Spinal cord (tissue), 10 donors: ENCODE data around the gene GRIK4. TPM values are rescaled to one million over a fixed set of nuclear protein-coding genes. Genes with fewer than 3 reads are reported as not detected.
A peak's percentile ranks its signal among the peaks of the same experiment; 100 is the strongest.

Experiments used
- DNase-seq, 6 donors: peaks; one replicate each; pipeline versions ENCODE4 v3.0.0 to v3.0.0-alpha.2; 2013 to 2015; ENCODE audit warnings: low spot score in 6 of 6, low read depth in 4 of 6
- H3K27ac ChIP-seq: one replicate; pipeline ENCODE4 v1.5.1; 2013; ENCODE audit warnings: low read depth, low read length, control low read depth
- H3K27me3 ChIP-seq: one replicate; pipeline ENCODE4 v1.6.1; 2013; ENCODE audit warnings: low read length; ENCODE audit not compliant: control insufficient read depth, insufficient read depth
- H3K36me3 ChIP-seq: one replicate; pipeline ENCODE4 v1.6.1; 2013; ENCODE audit warnings: low read length; ENCODE audit not compliant: control insufficient read depth, insufficient read depth
- H3K4me1 ChIP-seq: one replicate; pipeline ENCODE4 v1.6.1; 2013; ENCODE audit warnings: low read length; ENCODE audit not compliant: control insufficient read depth, insufficient read depth
- H3K4me3 ChIP-seq: one replicate; pipeline ENCODE4 v1.5.1; 2013; ENCODE audit warnings: low read depth, low read length, control low read depth
- H3K9me3 ChIP-seq: one replicate; pipeline ENCODE4 v1.6.1; 2013; ENCODE audit warnings: low read length; ENCODE audit not compliant: control insufficient read depth, insufficient read depth
- WGBS: methylation state at CpG from one replicate; pipeline ENCODE4 v1.1.5; 2013; ENCODE audit warnings: missing lambda C conversion rate; ENCODE audit not compliant: insufficient coverage; 5-methylcytosine and 5-hydroxymethylcytosine counted together
- polyA plus RNA-seq, 2 donors: library from polyadenylated mRNA; unstranded; fragments of 120-200 nt; gene quantifications; one replicate each; pipeline ENCODE4 v1.2.1, GENCODE V29; 2013; ENCODE audit not compliant: insufficient read length in 2 of 2
- total RNA-seq, 2 donors: library from RNA; depleted of rRNA in 1 of 2; stranded (reverse); fragments of 120-200 nt in 1 of 2; fragments of >200 nt in 1 of 2; gene quantifications; one replicate each; pipeline versions ENCODE4 v1.2.3 to v1.2.4, GENCODE V29; 2013 to 2014
- donor health status: healthy.

The GRIK4 gene
- total and polyA plus RNA-seq, 4 donors: 5.2 to 23.2 (median 12.3) TPM

DNA sequence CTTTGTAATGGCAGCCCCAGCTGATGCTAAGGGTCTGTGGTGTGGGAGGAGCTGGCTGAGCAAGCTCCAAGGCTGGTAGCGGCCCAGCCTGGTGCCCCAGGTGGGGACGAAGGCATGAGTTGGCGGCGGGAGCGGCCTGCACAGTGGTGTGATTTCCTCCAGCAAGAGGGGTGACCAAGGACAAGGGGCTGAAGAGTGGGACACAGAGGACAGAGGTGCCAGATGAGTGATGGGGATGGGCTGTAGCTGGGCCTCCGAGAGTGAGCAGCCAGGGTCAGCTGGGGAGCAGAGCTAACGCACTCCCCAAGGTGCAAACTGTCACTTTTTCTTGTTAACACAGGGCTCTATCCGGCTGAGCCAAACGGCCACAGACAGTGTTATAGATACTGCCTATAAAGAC, 283.2 kb downstream of the GRIK4 start:
- DNase-seq: no peak
- 97% methylated on average over 6 of the region's 9 CpGs for WGBS
- Histone ChIP-seq H3K36me3 (peaks cover 3% of the 10 kb centered on the region), H3K9me3 (no peaks in the 10 kb centered on the region), H3K27me3 (no peaks in the 10 kb centered on the region), H3K4me1 (no peaks in the 10 kb centered on the region), H3K4me3 (no peak overlapping the region), H3K27ac (no peak overlapping the region)

DNA sequence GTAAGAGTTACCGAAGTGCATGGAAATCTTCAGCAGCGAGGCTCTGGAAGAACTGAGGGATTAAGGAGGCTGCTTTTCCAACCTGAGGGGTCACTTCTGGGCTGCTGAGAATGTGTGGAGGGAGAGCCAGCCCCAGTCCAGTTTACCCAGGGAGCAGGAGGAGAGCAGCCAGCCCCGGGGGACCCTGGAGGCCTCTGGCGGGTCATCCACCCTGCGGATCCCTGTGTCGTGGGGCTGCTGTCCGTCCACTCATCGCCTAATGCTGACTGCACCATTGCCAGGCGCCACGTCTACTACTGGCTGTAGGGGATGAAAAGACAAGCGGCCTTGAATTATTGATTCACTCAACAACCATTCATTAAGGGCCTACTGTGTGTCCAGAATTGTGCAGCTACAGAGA, 283.6 kb downstream of the GRIK4 start:
- 72% methylated on average over 5 of the region's 11 CpGs for WGBS
- no peak for DNase-seq

DNA sequence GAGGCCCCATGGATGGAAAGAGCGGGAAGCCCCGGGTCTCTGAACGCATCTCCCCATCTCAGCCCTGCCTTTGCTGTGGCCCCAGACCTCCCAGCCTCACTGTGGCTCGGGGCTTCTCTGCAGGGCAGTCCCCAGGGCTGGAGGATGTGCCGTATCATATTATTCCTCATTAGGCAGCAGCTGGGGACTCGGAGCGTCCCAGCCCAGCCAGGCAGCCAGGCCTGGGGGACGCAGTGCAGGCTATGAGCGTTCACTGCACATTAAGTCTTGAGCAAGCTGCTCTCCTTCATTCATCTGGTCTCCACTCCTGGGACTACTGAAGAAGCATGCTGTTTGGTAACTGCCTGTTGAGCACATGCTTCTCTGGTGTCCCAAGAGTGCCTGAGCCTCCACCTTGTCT, 285.6 kb downstream of the GRIK4 start:
- no peaks in the 10 kb centered on the region for H3K9me3 ChIP-seq
- no peak for DNase-seq
- WGBS: 76% methylated on average over 9 of the region's 9 CpGs
- H3K27ac ChIP-seq: no peak overlapping the region
- H3K4me3 ChIP-seq: no peak overlapping the region
- H3K36me3 ChIP-seq: peaks cover 3% of the 10 kb centered on the region
- H3K27me3 ChIP-seq: no peaks in the 10 kb centered on the region
- peaks cover 3% of the 10 kb centered on the region for H3K4me1 ChIP-seq

More for the DNA sequence above, 283.6 kb downstream of the GRIK4 start:
- Histone ChIP-seq H3K9me3 (no peaks in the 10 kb centered on the region), H3K36me3 (peaks cover 3% of the 10 kb centered on the region), H3K4me1 (no peaks in the 10 kb centered on the region), H3K27ac (no peak overlapping the region), H3K4me3 (no peak overlapping the region), H3K27me3 (no peaks in the 10 kb centered on the region)

DNA sequence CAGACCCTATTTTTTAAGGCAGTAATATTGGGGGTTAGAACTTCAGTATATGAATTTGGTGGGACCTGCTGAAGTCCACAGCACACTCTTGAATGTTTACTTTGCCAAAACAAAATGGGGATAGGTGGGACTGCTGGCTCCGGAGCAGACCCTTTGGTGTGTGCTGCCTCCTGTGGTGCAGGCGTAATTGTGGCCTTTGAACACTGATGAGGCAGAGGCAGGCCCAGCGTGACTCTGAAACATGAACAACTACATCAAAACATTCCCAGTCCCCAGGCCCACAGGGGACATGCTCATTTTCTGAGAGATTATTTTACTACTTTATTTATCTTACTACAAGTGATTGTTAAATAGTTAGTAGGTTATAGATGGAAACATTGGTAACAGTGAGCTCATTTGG, 287.3 kb downstream of the GRIK4 start:
- 100% methylated on average over 1 of the region's 3 CpGs for WGBS
- Histone ChIP-seq H3K9me3 (no peaks in the 10 kb centered on the region), H3K4me3 (no peak overlapping the region), H3K4me1 (peaks cover 9% of the 10 kb centered on the region), H3K36me3 (peaks cover 3% of the 10 kb centered on the region), H3K27ac (no peak overlapping the region), H3K27me3 (no peaks in the 10 kb centered on the region)
- DNase-seq: peak in 1 of 6 donors; percentile 26

DNA sequence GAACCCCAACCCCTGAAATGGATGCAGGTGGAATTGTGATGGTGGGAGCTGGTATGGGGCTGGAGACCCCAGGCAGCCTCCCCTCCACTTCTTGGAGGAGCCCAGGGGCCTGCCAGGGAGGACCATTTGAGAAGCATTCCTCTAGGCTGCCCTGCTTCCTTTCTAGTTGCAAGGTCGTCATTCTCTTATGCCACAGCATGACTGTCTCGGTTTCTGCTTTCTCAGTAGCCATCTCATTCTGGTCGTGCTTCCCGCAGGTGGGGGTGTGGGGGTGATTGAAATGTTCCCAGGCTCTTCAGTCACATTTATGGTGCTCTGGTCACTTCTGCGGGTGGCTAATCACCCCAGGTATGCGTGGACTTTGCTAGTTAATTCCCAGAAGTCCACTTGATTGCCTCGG, 288.7 kb downstream of the GRIK4 start:
- Histone ChIP-seq H3K4me1 (peaks cover 9% of the 10 kb centered on the region), H3K9me3 (no peaks in the 10 kb centered on the region), H3K27me3 (no peaks in the 10 kb centered on the region), H3K4me3 (no peak overlapping the region), H3K27ac (no peak overlapping the region), H3K36me3 (peaks cover under 1% of the 10 kb centered on the region)
- DNase-seq: no peak
- WGBS: 67% methylated on average over 2 of the region's 7 CpGs

DNA sequence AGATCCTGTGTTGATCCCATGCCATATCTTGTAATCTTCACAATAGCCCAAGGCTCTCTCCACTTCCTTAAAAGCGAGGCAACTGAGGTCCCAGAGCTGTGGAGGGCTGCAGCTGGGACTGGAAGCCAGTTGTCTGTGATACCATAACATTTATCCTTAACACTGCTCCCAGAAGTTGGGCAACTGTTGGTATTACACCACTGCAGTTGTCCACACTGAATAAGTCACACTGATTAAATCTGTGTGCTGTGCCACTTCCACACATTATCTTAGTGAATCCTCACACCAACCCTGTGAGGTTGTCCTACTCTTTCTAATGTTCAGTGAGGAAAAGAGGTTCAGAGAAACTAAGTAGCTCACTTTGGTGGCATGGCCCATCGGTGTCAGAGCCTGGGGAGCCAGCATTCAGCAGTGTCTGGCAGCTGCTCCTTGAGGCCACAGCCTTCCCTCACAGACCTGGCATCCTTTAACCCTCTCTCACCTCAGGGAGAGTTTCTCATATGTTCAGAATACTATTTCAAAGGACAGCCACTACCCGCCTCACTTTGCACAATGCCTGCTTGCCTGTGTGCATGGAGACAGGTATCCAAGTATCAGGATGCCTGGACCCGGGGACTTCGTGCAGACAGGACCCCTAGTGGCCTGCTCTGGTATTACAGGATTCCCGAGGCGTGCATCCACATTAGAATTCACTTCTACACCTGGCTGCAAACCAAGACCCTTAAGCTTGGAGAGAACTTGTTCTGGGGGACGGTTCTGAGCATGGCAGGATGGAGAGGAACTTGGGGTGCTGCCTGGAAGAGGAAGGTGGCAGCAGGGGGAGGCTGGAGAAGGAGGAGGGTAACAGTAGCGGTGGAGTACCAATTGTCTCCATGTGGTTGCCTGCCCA, 290.5 kb downstream of the GRIK4 start:
- 51% methylated on average over 6 of the region's 9 CpGs for WGBS

DNA sequence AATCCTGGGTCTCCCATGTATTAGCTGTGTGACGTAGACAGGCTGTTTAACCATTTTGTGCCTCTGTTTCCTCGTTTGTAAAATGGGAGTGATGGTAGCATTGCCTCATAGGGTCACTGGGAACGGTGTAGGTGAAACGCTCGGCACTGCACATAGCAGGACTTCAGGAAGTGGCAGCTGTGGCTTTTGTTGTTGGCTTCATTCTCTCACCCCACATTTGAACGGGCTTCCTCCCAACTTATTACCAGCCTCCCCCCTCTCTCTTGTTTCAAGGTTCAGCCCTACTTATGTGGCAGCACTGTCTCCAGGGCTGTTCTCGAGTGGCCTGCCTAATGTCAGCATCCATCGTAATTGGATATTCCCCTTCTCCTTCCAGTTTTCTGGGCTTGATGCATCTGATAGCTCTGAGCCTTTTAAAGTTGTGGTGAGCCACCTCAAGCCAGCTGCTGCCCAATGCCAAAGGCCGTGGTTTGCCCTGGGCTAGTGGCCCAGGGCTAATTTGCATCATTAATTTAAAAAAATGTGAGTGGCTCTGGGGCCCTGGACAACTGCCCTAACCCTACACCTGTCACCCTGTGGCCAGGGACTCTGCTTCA, 294.5 kb downstream of the GRIK4 start:
- whole genome bisulfite sequencing: 70% methylated on average over 6 of the region's 9 CpGs
- DNase-seq: no peak
- Histone ChIP-seq H3K9me3 (no peaks in the 10 kb centered on the region), H3K27me3 (no peaks in the 10 kb centered on the region), H3K27ac (no peak overlapping the region), H3K4me1 (peaks cover 15% of the 10 kb centered on the region), H3K4me3 (no peak overlapping the region), H3K36me3 (peaks cover 6% of the 10 kb centered on the region)

More for the DNA sequence above, 290.5 kb downstream of the GRIK4 start:
- H3K9me3 ChIP-seq: no peaks in the 10 kb centered on the region
- peak; percentile 61 to 95 (median 64) for DNase-seq
- H3K4me1 ChIP-seq: peaks cover 9% of the 10 kb centered on the region
- H3K36me3 ChIP-seq: no peaks in the 10 kb centered on the region
- no peak overlapping the region for H3K4me3 ChIP-seq
- no peak overlapping the region for H3K27ac ChIP-seq
- no peaks in the 10 kb centered on the region for H3K27me3 ChIP-seq

DNA sequence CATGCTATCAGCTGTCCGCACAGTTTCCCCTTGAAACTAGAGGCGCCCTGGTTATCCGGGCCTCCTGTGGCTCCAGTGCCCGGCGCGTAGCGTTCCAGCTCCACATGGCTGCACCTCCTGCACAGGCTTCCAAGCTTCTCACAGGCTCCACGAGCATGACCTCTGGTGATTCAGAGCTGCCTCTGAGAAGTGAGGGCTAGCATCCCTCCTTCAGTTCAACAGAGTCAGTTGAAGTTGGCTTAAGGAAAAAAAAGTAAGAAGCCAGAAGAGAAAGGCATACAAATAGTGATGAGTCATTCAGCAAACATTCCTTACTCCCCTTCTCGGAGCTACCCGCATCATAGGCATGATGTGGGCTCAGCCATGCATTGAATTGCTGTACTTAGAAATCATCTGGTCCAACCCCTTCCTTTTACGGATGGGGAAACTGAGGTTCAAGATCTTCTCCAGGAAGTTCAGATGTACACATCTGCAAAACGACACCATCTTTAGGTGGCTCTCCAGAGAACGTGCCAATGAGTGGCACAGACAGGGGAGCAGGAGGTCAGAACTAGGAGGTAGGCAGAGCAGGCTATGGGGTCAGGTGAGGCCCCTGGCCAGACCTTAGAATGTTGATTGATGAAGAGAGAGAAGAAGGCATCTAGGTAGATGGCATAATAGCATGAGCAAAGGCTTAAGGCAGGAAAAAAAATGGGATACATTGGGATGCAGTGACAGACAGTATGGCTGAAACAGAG, 296.0 kb downstream of the GRIK4 start:
- H3K4me3 ChIP-seq: no peak overlapping the region
- no peaks in the 10 kb centered on the region for H3K27me3 ChIP-seq
- peaks cover 6% of the 10 kb centered on the region for H3K36me3 ChIP-seq
- WGBS: 89% methylated on average over 12 of the region's 13 CpGs
- DNase-seq: no peak
- peaks cover 8% of the 10 kb centered on the region for H3K4me1 ChIP-seq
- H3K9me3 ChIP-seq: no peaks in the 10 kb centered on the region
- no peak overlapping the region for H3K27ac ChIP-seq

DNA sequence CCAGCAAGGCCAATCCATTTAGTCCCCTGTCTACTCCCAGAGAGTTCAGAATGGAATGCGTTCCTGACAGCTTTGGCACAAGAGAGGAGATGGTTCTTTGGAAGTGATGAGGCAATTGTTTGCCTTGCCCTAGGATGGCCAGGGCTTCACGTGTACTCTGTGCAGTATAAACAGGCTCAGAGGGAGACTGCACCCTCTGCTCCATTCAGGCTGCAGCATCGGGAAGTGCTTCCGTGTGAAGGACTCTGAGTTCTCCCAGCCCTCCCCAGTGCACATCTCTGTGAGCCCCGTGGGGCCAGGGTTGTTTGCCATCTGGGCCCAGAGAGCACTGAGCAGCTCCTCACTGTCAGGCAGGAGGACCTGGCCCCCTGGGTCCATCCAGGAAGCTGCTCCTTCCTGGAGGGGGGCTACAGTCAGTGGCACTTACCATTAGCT, 297.1 kb downstream of the GRIK4 start:
- Histone ChIP-seq H3K4me1 (peaks cover 6% of the 10 kb centered on the region), H3K4me3 (no peak overlapping the region), H3K9me3 (no peaks in the 10 kb centered on the region), H3K27me3 (no peaks in the 10 kb centered on the region), H3K36me3 (peaks cover 6% of the 10 kb centered on the region), H3K27ac (no peak overlapping the region)
- 50% methylated on average over 4 of the region's 5 CpGs for WGBS
- DNase-seq: no peak
